ENCODE results near the gene MAOB.

Gene MAOB

GRCh38 chrX:43878906-43879526 is 3.2 kb downstream of the MAOB start:
- ChIA-PET POLR2A (no interaction called here), CTCF (interaction anchor here (0.5 to 0.7 kb wide), 2 partner anchors 24 to 122 kb away, joined by 3 to 4 read pairs; no protein-coding TSS in a partner anchor)
- no peak for TF ChIP-seq ZNF621 (tag by site-specific recombination; IDR thresholded peaks at IDR 0.05)
- TF ChIP-seq ZNF707 (tag by site-specific recombination; IDR thresholded peaks at IDR 0.05) = no peak
- TF ChIP-seq KLF8 (tag by site-specific recombination; IDR thresholded peaks at IDR 0.05) = no peak
- TF ChIP-seq ZBTB17 (tag by site-specific recombination; IDR thresholded peaks at IDR 0.05) = no peak
- no peak for TF ChIP-seq ZNF701 (tag by site-specific recombination; IDR thresholded peaks at IDR 0.05)
- TF ChIP-seq ZBTB11 (tag by site-specific recombination; conservative IDR thresholded peaks at IDR 0.05; ENCODE audit: low read depth) = no peak
- TF ChIP-seq HOXD13 (CRISPR knock-in tag; IDR thresholded peaks at IDR 0.05; ENCODE audit: borderline replicate concordance) = no peak
- no peak for TF ChIP-seq ZNF10 (tag by site-specific recombination; IDR thresholded peaks at IDR 0.05)
- TF ChIP-seq ZNF530 (tag by site-specific recombination; IDR thresholded peaks at IDR 0.05; ENCODE audit: low read depth) = no peak
- no peak for TF ChIP-seq ZNF26 (tag by site-specific recombination; IDR thresholded peaks at IDR 0.05)
- TF ChIP-seq ZNF157 (tag by site-specific recombination; IDR thresholded peaks at IDR 0.05) = no peak
- no peak for TF ChIP-seq ZNF549 (tag by site-specific recombination; IDR thresholded peaks at IDR 0.05)
- Histone ChIP-seq H3K9me3 (ENCODE audit: control insufficient read depth, insufficient read depth, low read depth, low read length) (no peaks in the 10 kb centered on the region; the same call in 1 of the 2 replicates), H3K27ac (ENCODE audit: extremely low read depth, low read depth, low read length) (no peak overlapping the region), H3K36me3 (ENCODE audit: control insufficient read depth in 2 of 2, insufficient read depth in 1 of 2, low read length in 2 of 2) (no peaks in the 10 kb centered on the region), H3K4me1 (ENCODE audit: control insufficient read depth, insufficient read depth, low read length) (no peaks in the 10 kb centered on the region), H3K4me3 (ENCODE audit: low read depth, low read length) (no peak overlapping the region)

- H3K27ac ChIP-seq (ENCODE audit: extremely low read depth, low read depth, low read length) = no peak overlapping the region
- H3K9me3 ChIP-seq (ENCODE audit: control insufficient read depth, insufficient read depth, low read depth, low read length) = no peaks in the 10 kb centered on the region; the same call in 1 of the 2 replicates
- no peaks in the 10 kb centered on the region for H3K4me1 ChIP-seq (ENCODE audit: control insufficient read depth, insufficient read depth, low read length)
- ChIA-PET POLR2A (no interaction called here), CTCF (interaction anchor here (0.6 to 1.8 kb wide), 3 partner anchors 187 to 368 kb away, joined by 3 to 4 read pairs (median 3); no protein-coding TSS in a partner anchor)
- H3K36me3 ChIP-seq (ENCODE audit: control insufficient read depth in 2 of 2, insufficient read depth in 1 of 2, low read length in 2 of 2) = no peaks in the 10 kb centered on the region
- no peak overlapping the region for H3K4me3 ChIP-seq (ENCODE audit: low read depth, low read length)
- TF ChIP-seq ZNF19 (tag by site-specific recombination; IDR thresholded peaks at IDR 0.05; ENCODE audit: low read depth) (no peak), ZNF132 (tag by site-specific recombination; IDR thresholded peaks at IDR 0.05; ENCODE audit: borderline replicate concordance) (no peak), KLF16 (tag by site-specific recombination; IDR thresholded peaks at IDR 0.05) (no peak), ZNF302 (tag by site-specific recombination; IDR thresholded peaks at IDR 0.05; ENCODE audit: low read depth) (no peak), ZNF37A (tag by site-specific recombination; IDR thresholded peaks at IDR 0.05) (no peak), OVOL3 (tag by site-specific recombination; IDR thresholded peaks at IDR 0.05) (no peak), ZNF501 (tag by site-specific recombination; IDR thresholded peaks at IDR 0.05) (no peak), ZSCAN23 (tag by site-specific recombination; IDR thresholded peaks at IDR 0.05) (no peak), SP7 (tag by site-specific recombination; IDR thresholded peaks at IDR 0.05) (no peak), ZNF549 (tag by site-specific recombination; IDR thresholded peaks at IDR 0.05) (no peak), ZIC2 (tag by site-specific recombination; IDR thresholded peaks at IDR 0.05) (no peak), TRIM28 (IDR thresholded peaks at IDR 0.05; ENCODE audit: borderline replicate concordance, low read length) (no peak), ZBTB8A (tag by site-specific recombination; IDR thresholded peaks at IDR 0.05) (no peak), ZNF311 (tag by site-specific recombination; IDR thresholded peaks at IDR 0.05; ENCODE audit: borderline replicate concordance) (no peak), ZNF148 (tag by site-specific recombination; IDR thresholded peaks at IDR 0.05; ENCODE audit: borderline replicate concordance) (no peak)
These were observed 5.6 kb downstream of the MAOB start for GRCh38 chrX:43876680-43877079.
